GM23338 (cell line): ENCODE measurements around the gene FOXD1. TPM values are rescaled to one million over a fixed set of nuclear protein-coding genes. Genes with fewer than 3 reads are reported as not detected.

Experiments
- ATAC-seq: fragments of 200-7000 bp; cut with Tn5 transposase; 3 replicates; pipeline ENCODE4 v1.9.1; 2020
- DNase-seq: peaks from one replicate; pipeline ENCODE4 v3.0.0-alpha.2; 2015; ENCODE audit warnings: low spot score
- H2AFZ ChIP-seq: fragments of 200-600 bp; sonication (generic); 2 replicates; pipeline ENCODE4 v1.8.0; 2016; ENCODE audit warnings: antibody characterized with exemption, mild to moderate bottlenecking, moderate library complexity
- H3F3A ChIP-seq: fragments of 200-600 bp; sonication (generic); replicated peaks from 2 replicates; pipeline ENCODE4 v1.8.0; 2017; ENCODE audit warnings: antibody characterized with exemption, mixed run types, low read depth
- H3K27ac ChIP-seq: fragments of 200-600 bp; sonication (generic); 2 replicates; pipeline ENCODE4 v1.6.1; 2016; ENCODE audit warnings: low read depth
- H3K27me3 ChIP-seq: fragments of 200-600 bp; sonication (generic); 2 replicates; pipeline ENCODE4 v1.8.0; 2016; ENCODE audit warnings: mild to moderate bottlenecking, mixed run types, moderate library complexity; ENCODE audit not compliant: insufficient read depth
- H3K36me3 ChIP-seq: fragments of 200-600 bp; sonication (generic); 2 replicates; pipeline ENCODE4 v1.8.0; 2016; ENCODE audit warnings: mild to moderate bottlenecking; ENCODE audit not compliant: insufficient read depth
- H3K4me1 ChIP-seq: fragments of 200-600 bp; sonication (generic); 2 replicates; pipeline ENCODE4 v1.8.0; 2016; ENCODE audit warnings: mild to moderate bottlenecking, moderate library complexity; ENCODE audit not compliant: insufficient read depth
- H3K4me2 ChIP-seq: fragments of 200-600 bp; sonication (generic); 2 replicates; pipeline ENCODE4 v1.7.1; 2017; ENCODE audit warnings: mixed run types
- H3K4me3 ChIP-seq: fragments of 200-600 bp; sonication (generic); 2 replicates; pipeline ENCODE4 v1.6.1; 2016; ENCODE audit warnings: mixed run types
- H3K79me2 ChIP-seq: fragments of 200-600 bp; sonication (generic); replicated peaks from 2 replicates; pipeline ENCODE4 v1.8.0; 2017; ENCODE audit warnings: mild to moderate bottlenecking; ENCODE audit not compliant: insufficient read depth
- H3K9me2 ChIP-seq: fragments of 200-600 bp; sonication (generic); 2 replicates; pipeline ENCODE4 v1.8.0; 2017; ENCODE audit not compliant: insufficient read depth
- H4K20me1 ChIP-seq: fragments of 200-600 bp; sonication (generic); replicated peaks from 2 replicates; pipeline ENCODE4 v1.8.0; 2017; ENCODE audit warnings: mild to moderate bottlenecking; ENCODE audit not compliant: insufficient read depth
- H3K27ac Mint-ChIP-seq: 2 replicates; pipeline ENCODE4 v1.8.0; 2020; ENCODE audit warnings: inconsistent platforms, mild to moderate bottlenecking, moderate library complexity, mixed read lengths
- H3K27me3 Mint-ChIP-seq: 3 replicates; pipeline ENCODE4 v1.8.0; 2022; ENCODE audit warnings: low read depth, mild to moderate bottlenecking, moderate library complexity, mixed read lengths, inconsistent platforms; ENCODE audit not compliant: insufficient read depth, poor library complexity
- H3K36me3 Mint-ChIP-seq: 3 replicates; pipeline ENCODE4 v1.8.0; 2021; ENCODE audit warnings: low read depth, mild to moderate bottlenecking, inconsistent platforms, moderate library complexity, mixed read lengths
- H3K4me1 Mint-ChIP-seq: 3 replicates; pipeline ENCODE4 v1.8.0; 2020; ENCODE audit warnings: mild to moderate bottlenecking, inconsistent platforms, mixed read lengths
- H3K4me3 Mint-ChIP-seq: 3 replicates; pipeline ENCODE4 v1.8.0; 2021; ENCODE audit warnings: moderate library complexity, mild to moderate bottlenecking, inconsistent platforms, mixed read lengths
- H3K9me3 Mint-ChIP-seq: 3 replicates; pipeline ENCODE4 v1.8.0; 2020; ENCODE audit warnings: moderate library complexity, mild to moderate bottlenecking, inconsistent platforms, mixed read lengths
- CREB1 ChIP-seq: fragments of 250-450 bp; sonication (Bioruptor Pico); IDR thresholded peaks from 2 replicates; pipeline ENCODE4 v1.5.0; 2020; ENCODE audit warnings: low read depth, mild to moderate bottlenecking, moderate library complexity
- EZH2phosphoT487 ChIP-seq: fragments of 200-600 bp; sonication (generic); IDR thresholded peaks from one replicate; pipeline ENCODE4 v1.8.1; 2018; ENCODE audit warnings: antibody characterized with exemption; ENCODE audit not compliant: unreplicated experiment
- JUNB ChIP-seq: IDR thresholded peaks from one replicate; pipeline ENCODE4 v1.6.1; 2016; ENCODE audit warnings: antibody characterized with exemption; ENCODE audit not compliant: unreplicated experiment
- POLR2AphosphoS5 ChIP-seq: IDR thresholded peaks from 2 replicates; pipeline ENCODE4 v1.6.1; 2016; ENCODE audit warnings: antibody characterized with exemption, low read depth
- ZNF114 ChIP-seq: fragments of 250-450 bp; sonication (Bioruptor Pico); IDR thresholded peaks from 2 replicates; pipeline ENCODE4 v1.5.0; 2020; ENCODE audit warnings: mild to moderate bottlenecking, moderate library complexity
- ZNF331 ChIP-seq: fragments of 250-450 bp; sonication (Bioruptor Pico); IDR thresholded peaks from 2 replicates; pipeline ENCODE4 v1.5.0; 2020; ENCODE audit warnings: low read depth, mild to moderate bottlenecking, moderate library complexity
- polyA plus RNA-seq: library from polyadenylated mRNA; unstranded; fragments of >200 nt; fragmentation: Nextera tagmentation; extraction: Ambion mirVana; gene quantifications from 2 replicates; pipeline ENCODE4 v1.2.1, GENCODE V29; 2016
- total RNA-seq: library from RNA; depleted of rRNA; stranded (reverse); fragments of >200 nt; shearing (Covaris generic); gene quantifications from 2 replicates; pipeline ENCODE4 v1.2.3, GENCODE V29; 2014
- TF ChIP-seq, protein P1 (sequence below): IDR thresholded peaks from one replicate; pipeline ENCODE4 v1.6.1; 2018; ENCODE audit warnings: antibody characterized with exemption; ENCODE audit not compliant: unreplicated experiment
- TF ChIP-seq, protein P2 (sequence below): fragments of 250-450 bp; sonication (Bioruptor Pico); IDR thresholded peaks from 2 replicates; pipeline ENCODE4 v1.5.0; 2020; ENCODE audit warnings: mild to moderate bottlenecking, moderate library complexity

Gene FOXD1
- total and polyA plus RNA-seq, 2 experiments from 2014 or later, result 0.42 TPM; not detected in 1

DNA sequence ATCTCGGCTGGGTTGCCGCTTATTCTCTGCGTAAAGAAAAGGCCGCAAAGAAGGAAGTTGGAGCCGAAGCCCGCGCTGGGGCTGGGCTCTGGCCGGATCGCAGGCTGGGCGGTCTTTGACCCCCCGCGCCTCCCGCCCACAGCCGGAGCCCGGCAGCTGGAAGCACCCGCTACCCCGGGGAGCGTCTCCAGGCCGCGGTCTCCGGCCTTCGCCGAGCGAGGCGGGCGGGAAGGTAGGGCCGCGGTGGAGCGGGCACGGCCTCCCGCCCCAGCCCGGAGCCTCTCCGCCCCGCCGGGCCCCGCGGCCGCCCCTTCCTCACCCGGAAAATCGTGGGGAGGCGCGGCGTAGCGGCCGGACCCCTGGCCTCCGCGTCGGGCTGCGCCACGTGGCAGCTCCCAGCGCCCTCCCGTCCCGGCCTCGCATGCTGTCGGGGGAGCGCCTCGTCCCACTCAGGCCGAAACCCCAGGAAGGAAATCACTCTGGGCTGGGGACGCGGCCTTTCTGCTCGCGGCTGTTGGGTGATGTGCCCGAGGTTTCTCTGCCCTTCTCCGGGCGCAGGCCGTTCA, 12.0 kb downstream of the FOXD1 start:
- H3K79me2 ChIP-seq, result no peaks in the 10 kb centered on the region
- H3K27me3 ChIP-seq, result peaks cover 100% of the 10 kb centered on the region
- H3K9me2 ChIP-seq, result no peaks in the 10 kb centered on the region
- Mint-ChIP-seq H3K9me3 (peaks cover 9% of the 10 kb centered on the region; the same call in 1 of the 3 replicates), H3K27me3 (peaks cover 95% of the 10 kb centered on the region), H3K4me1 (peaks cover 23% of the 10 kb centered on the region), H3K4me3 (peak overlapping the region; percentile 68), H3K36me3 (no peaks in the 10 kb centered on the region; the same call in 2 of the 3 replicates), H3K27ac (no peak overlapping the region)
- peaks cover 35% of the 10 kb centered on the region for H3K4me1 ChIP-seq
- no peaks in the 10 kb centered on the region for H3K36me3 ChIP-seq
- H3F3A ChIP-seq, result peaks cover 21% of the 10 kb centered on the region; the same call in 1 of the 2 replicates
- H3K27ac ChIP-seq, result no peak overlapping the region
- H3K4me2 ChIP-seq, result peak overlapping the region; percentile 84
- peak; percentile 57 for ATAC-seq
- TF ChIP-seq ZNF114 (CRISPR knock-in tag) (no peak), JUNB (no peak), ZNF331 (CRISPR knock-in tag) (no peak), EZH2phosphoT487 (peak; percentile 76), CREB1 (CRISPR knock-in tag) (no peak), POLR2AphosphoS5 (no peak; the same call in 1 of the 2 replicates)
- TF ChIP-seq, protein P1, sequence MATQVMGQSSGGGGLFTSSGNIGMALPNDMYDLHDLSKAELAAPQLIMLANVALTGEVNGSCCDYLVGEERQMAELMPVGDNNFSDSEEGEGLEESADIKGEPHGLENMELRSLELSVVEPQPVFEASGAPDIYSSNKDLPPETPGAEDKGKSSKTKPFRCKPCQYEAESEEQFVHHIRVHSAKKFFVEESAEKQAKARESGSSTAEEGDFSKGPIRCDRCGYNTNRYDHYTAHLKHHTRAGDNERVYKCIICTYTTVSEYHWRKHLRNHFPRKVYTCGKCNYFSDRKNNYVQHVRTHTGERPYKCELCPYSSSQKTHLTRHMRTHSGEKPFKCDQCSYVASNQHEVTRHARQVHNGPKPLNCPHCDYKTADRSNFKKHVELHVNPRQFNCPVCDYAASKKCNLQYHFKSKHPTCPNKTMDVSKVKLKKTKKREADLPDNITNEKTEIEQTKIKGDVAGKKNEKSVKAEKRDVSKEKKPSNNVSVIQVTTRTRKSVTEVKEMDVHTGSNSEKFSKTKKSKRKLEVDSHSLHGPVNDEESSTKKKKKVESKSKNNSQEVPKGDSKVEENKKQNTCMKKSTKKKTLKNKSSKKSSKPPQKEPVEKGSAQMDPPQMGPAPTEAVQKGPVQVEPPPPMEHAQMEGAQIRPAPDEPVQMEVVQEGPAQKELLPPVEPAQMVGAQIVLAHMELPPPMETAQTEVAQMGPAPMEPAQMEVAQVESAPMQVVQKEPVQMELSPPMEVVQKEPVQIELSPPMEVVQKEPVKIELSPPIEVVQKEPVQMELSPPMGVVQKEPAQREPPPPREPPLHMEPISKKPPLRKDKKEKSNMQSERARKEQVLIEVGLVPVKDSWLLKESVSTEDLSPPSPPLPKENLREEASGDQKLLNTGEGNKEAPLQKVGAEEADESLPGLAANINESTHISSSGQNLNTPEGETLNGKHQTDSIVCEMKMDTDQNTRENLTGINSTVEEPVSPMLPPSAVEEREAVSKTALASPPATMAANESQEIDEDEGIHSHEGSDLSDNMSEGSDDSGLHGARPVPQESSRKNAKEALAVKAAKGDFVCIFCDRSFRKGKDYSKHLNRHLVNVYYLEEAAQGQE, result no peak
- TF ChIP-seq, protein P2, sequence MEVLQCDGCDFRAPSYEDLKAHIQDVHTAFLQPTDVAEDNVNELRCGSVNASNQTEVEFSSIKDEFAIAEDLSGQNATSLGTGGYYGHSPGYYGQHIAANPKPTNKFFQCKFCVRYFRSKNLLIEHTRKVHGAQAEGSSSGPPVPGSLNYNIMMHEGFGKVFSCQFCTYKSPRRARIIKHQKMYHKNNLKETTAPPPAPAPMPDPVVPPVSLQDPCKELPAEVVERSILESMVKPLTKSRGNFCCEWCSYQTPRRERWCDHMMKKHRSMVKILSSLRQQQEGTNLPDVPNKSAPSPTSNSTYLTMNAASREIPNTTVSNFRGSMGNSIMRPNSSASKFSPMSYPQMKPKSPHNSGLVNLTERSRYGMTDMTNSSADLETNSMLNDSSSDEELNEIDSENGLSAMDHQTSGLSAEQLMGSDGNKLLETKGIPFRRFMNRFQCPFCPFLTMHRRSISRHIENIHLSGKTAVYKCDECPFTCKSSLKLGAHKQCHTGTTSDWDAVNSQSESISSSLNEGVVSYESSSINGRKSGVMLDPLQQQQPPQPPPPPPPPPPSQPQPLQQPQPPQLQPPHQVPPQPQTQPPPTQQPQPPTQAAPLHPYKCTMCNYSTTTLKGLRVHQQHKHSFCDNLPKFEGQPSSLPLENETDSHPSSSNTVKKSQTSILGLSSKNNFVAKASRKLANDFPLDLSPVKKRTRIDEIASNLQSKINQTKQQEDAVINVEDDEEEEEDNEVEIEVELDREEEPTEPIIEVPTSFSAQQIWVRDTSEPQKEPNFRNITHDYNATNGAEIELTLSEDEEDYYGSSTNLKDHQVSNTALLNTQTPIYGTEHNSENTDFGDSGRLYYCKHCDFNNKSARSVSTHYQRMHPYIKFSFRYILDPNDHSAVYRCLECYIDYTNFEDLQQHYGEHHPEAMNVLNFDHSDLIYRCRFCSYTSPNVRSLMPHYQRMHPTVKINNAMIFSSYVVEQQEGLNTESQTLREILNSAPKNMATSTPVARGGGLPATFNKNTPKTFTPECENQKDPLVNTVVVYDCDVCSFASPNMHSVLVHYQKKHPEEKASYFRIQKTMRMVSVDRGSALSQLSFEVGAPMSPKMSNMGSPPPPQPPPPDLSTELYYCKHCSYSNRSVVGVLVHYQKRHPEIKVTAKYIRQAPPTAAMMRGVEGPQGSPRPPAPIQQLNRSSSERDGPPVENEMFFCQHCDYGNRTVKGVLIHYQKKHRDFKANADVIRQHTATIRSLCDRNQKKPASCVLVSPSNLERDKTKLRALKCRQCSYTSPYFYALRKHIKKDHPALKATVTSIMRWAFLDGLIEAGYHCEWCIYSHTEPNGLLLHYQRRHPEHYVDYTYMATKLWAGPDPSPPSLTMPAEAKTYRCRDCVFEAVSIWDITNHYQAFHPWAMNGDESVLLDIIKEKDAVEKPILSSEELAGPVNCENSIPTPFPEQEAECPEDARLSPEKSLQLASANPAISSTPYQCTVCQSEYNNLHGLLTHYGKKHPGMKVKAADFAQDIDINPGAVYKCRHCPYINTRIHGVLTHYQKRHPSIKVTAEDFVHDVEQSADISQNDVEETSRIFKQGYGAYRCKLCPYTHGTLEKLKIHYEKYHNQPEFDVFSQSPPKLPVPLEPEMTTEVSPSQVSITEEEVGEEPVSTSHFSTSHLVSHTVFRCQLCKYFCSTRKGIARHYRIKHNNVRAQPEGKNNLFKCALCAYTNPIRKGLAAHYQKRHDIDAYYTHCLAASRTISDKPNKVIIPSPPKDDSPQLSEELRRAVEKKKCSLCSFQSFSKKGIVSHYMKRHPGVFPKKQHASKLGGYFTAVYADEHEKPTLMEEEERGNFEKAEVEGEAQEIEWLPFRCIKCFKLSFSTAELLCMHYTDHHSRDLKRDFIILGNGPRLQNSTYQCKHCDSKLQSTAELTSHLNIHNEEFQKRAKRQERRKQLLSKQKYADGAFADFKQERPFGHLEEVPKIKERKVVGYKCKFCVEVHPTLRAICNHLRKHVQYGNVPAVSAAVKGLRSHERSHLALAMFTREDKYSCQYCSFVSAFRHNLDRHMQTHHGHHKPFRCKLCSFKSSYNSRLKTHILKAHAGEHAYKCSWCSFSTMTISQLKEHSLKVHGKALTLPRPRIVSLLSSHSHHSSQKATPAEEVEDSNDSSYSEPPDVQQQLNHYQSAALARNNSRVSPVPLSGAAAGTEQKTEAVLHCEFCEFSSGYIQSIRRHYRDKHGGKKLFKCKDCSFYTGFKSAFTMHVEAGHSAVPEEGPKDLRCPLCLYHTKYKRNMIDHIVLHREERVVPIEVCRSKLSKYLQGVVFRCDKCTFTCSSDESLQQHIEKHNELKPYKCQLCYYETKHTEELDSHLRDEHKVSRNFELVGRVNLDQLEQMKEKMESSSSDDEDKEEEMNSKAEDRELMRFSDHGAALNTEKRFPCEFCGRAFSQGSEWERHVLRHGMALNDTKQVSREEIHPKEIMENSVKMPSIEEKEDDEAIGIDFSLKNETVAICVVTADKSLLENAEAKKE (CRISPR knock-in tag), result no peak
- peak overlapping the region; percentile 58 for H3K4me3 ChIP-seq
- peaks cover 35% of the 10 kb centered on the region for H4K20me1 ChIP-seq
- peak overlapping the region; percentile 93 for H2AFZ ChIP-seq
- DNase-seq, result peak; percentile 49
